Liver (tissue), 2 donors: ENCODE measurements around the gene TJP1.

ENCODE experiments used
- NR2F2 ChIP-seq: IDR thresholded peaks from 2 replicates; pipeline ENCODE4 v1.6.1; 2016; ENCODE audit warnings: antibody characterized with exemption
- YY1 ChIP-seq: IDR thresholded peaks from 2 replicates; pipeline ENCODE4 v1.6.1; 2016; ENCODE audit warnings: antibody characterized with exemption, mild to moderate bottlenecking
- donor health status: healthy.

DNA sequence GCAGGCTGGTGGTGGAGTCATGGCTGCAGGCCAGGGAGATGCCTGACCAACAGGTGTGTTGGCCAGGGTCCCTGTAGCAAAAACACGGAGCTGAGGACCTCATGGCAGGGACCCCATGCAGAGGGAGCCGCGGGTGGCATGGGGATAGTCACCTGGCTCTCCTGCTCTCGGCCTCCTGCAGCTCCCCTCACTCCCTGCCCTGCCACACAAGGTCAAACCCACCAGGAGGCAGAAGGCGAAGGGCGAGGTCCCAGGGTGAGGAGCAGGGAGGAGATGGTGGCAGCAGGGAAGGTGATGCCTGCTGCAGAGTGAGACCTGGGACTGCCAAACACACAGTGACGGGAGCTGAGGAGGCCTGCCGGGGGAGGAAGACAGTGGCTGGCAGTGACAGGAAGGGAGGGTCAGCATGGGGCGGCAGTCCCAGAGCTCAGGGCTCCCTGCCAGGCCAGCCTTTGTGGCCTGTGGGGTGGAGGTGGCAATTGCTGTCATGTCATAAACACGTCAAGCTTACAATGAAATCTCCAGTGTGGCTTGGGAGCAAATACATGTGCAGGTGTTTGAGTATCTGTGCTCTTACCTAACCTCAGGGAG is 144.3 kb downstream of the TJP1 start:
- TF ChIP-seq NR2F2 = no peak
- no peak for TF ChIP-seq YY1
